A673 (cell line): ENCODE measurements around the gene SOX6. TPM values are rescaled to one million over a fixed set of nuclear protein-coding genes. Genes with fewer than 3 reads are reported as not detected.

Source experiments
- BruUV-seq: library from RNA; stranded (reverse); fragments of 400-500 nt; replicated peaks from 2 replicates; lab custom pipeline; 2021; lab: Mats Ljungman, UMichigan
- CTCF ChIA-PET: fragments of 300-600 bp; sonication (Branson Sonifier 250); formaldehyde crosslinking; loops from one replicate; lab custom pipeline; 2022; ENCODE audit warnings: antibody characterized with exemption; lab: Charles Lee
- POLR2A ChIA-PET: fragments of 300-600 bp; sonication (Branson Sonifier 250); formaldehyde crosslinking; loops from one replicate; lab custom pipeline; 2022; ENCODE audit warnings: antibody characterized with exemption; ENCODE audit not compliant: low non-redundant PET; lab: Charles Lee
- DNase-seq: peaks from one replicate; pipeline ENCODE4 v3.0.0-alpha.2; 2015; ENCODE audit warnings: low spot score
- H3K27ac ChIP-seq: fragments of 200-600 bp; sonication (generic); 2 replicates; pipeline ENCODE4 v1.5.1; 2016; ENCODE audit warnings: mixed run types, low read depth, mild to moderate bottlenecking, mixed read lengths, antibody characterized with exemption, low read length; ENCODE audit not compliant: poor library complexity, severe bottlenecking
- H3K27me3 ChIP-seq: fragments of 200-600 bp; sonication (generic); replicated peaks from 2 replicates; pipeline ENCODE4 v1.6.1; 2017; ENCODE audit warnings: mixed run types, low read depth, mild to moderate bottlenecking, mixed read lengths, antibody characterized with exemption, low read length; ENCODE audit not compliant: insufficient read depth, poor library complexity
- H3K36me3 ChIP-seq: fragments of 200-600 bp; sonication (generic); 2 replicates; pipeline ENCODE4 v1.6.1; 2016; ENCODE audit warnings: mixed run types, mild to moderate bottlenecking, mixed read lengths, antibody characterized with exemption, low read length; ENCODE audit not compliant: insufficient read depth, poor library complexity, severe bottlenecking
- H3K4me1 ChIP-seq: fragments of 200-600 bp; sonication (generic); 2 replicates; pipeline ENCODE4 v1.6.1; 2017; ENCODE audit warnings: mixed run types, mild to moderate bottlenecking, mixed read lengths, antibody characterized with exemption, low read length; ENCODE audit not compliant: insufficient read depth, poor library complexity, severe bottlenecking
- H3K4me3 ChIP-seq: fragments of 200-600 bp; sonication (generic); 2 replicates; pipeline ENCODE4 v1.5.1; 2016; ENCODE audit warnings: low read depth, mixed run types, mild to moderate bottlenecking, mixed read lengths, low read length; ENCODE audit not compliant: poor library complexity, severe bottlenecking
- H3K9me3 ChIP-seq: fragments of 200-600 bp; sonication (generic); 2 replicates; pipeline ENCODE4 v1.6.1; 2016; ENCODE audit warnings: mixed run types, low read depth, mild to moderate bottlenecking, mixed read lengths, antibody characterized with exemption, low read length; ENCODE audit not compliant: poor library complexity, severe bottlenecking
- CTCF ChIP-seq: fragments of 300-800, 200-600 bp; sonication (generic); conservative IDR thresholded peaks from 2 replicates; pipeline ENCODE4 v1.5.1; 2017; ENCODE audit warnings: low read depth, mild to moderate bottlenecking, antibody characterized with exemption, low read length, moderate library complexity, mixed read lengths
- EZH2 ChIP-seq: fragments of 200-600 bp; sonication (generic); IDR thresholded peaks from 2 replicates; pipeline ENCODE4 v1.6.1; 2017; ENCODE audit warnings: borderline replicate concordance, low read depth, mild to moderate bottlenecking, mixed read lengths, antibody characterized with exemption, low read length; ENCODE audit not compliant: poor library complexity, severe bottlenecking
- intact Hi-C: fragments of 100-400 bp; cut with micrococcal nuclease; formaldehyde crosslinking; loops from one replicate; pipeline ENCODE4 v1.10.0; 2022; ENCODE audit not compliant: unreplicated experiment
- total RNA-seq: library from RNA; stranded (reverse); gene quantifications from 2 replicates; pipeline ENCODE4 v1.2.3, GENCODE V29; 2021

The SOX6 gene
- total RNA-seq, 1 experiment from 2014 or later = 27.5 TPM

GRCh38 chr11:16169541-16169940 is 186.8 kb downstream of the SOX6 start:
- TF ChIP-seq EZH2 (no peak), CTCF (peak; percentile 30; the same call in 1 of the 2 replicates)
- H3K36me3 ChIP-seq = no peaks in the 10 kb centered on the region
- peak overlapping the region; percentile 62 for H3K27ac ChIP-seq
- intact Hi-C loops = no loop called here
- ChIA-PET POLR2A (interaction anchor here (0.7 kb wide), 1 partner anchor 328 kb away, joined by 3 read pairs; no protein-coding TSS in a partner anchor), CTCF (no interaction called here)
- BruUV-seq = no TSS peak
- H3K27me3 ChIP-seq = no peaks in the 10 kb centered on the region
- DNase-seq = peak; percentile 85
- H3K4me1 ChIP-seq = peaks cover 46% of the 10 kb centered on the region
- H3K9me3 ChIP-seq = no peaks in the 10 kb centered on the region
- no peak overlapping the region for H3K4me3 ChIP-seq

- no peak for DNase-seq
- Histone ChIP-seq H3K27ac (no peak overlapping the region), H3K27me3 (no peaks in the 10 kb centered on the region), H3K4me1 (peaks cover 44% of the 10 kb centered on the region), H3K4me3 (no peak overlapping the region), H3K9me3 (no peaks in the 10 kb centered on the region), H3K36me3 (no peaks in the 10 kb centered on the region)
- BruUV-seq = no TSS peak
- intact Hi-C loops = no loop called here
- no peak for TF ChIP-seq CTCF
- TF ChIP-seq EZH2 = no peak
- ChIA-PET CTCF (no interaction called here), POLR2A (no interaction called here)
These were observed 188.4 kb downstream of the SOX6 start for GRCh38 chr11:16167706-16168487.

GRCh38 chr11:16166571-16166970 is 189.8 kb downstream of the SOX6 start:
- Histone ChIP-seq H3K27me3 (no peaks in the 10 kb centered on the region), H3K27ac (no peak overlapping the region), H3K4me3 (no peak overlapping the region), H3K4me1 (peaks cover 31% of the 10 kb centered on the region), H3K36me3 (no peaks in the 10 kb centered on the region), H3K9me3 (no peaks in the 10 kb centered on the region)
- BruUV-seq = no TSS peak
- ChIA-PET CTCF (no interaction called here), POLR2A (no interaction called here)
- no peak for TF ChIP-seq EZH2
- no peak for TF ChIP-seq CTCF
- DNase-seq = no peak
- intact Hi-C loops = no loop called here
